Mesenteric fat pad (tissue), 1 donor: ENCODE data around the gene MACO1. TPM values are rescaled to one million over a fixed set of nuclear protein-coding genes. Genes with fewer than 3 reads are reported as not detected.
"Not testable (repeated sequence)": the region's sequence is repeated elsewhere in the genome, so short reads cannot be mapped to it uniquely, and the experiment has no call there.

Experiments used
- DNase-seq: peaks from one replicate; pipeline ENCODE4 v3.0.0-alpha.2; 2020; ENCODE audit warnings: low spot score
- total RNA-seq: library from RNA; stranded (reverse); fragmentation: NEBNext Ultra II Directional; extraction: Animal tissue kit (Norgen Biotek cat#: 25700); gene quantifications from one replicate; pipeline ENCODE4 v1.2.1, GENCODE V29; 2021
- donor health status: DM: yes; HTN: yes; CAD: no.

The MACO1 gene
- total RNA-seq, 1 donor from 2014 or later: 20.1 TPM

GRCh38 chr1:25423206-25423605 lies 7.5 kb upstream of the MACO1 start:
- not testable (repeated sequence) for DNase-seq

DNA sequence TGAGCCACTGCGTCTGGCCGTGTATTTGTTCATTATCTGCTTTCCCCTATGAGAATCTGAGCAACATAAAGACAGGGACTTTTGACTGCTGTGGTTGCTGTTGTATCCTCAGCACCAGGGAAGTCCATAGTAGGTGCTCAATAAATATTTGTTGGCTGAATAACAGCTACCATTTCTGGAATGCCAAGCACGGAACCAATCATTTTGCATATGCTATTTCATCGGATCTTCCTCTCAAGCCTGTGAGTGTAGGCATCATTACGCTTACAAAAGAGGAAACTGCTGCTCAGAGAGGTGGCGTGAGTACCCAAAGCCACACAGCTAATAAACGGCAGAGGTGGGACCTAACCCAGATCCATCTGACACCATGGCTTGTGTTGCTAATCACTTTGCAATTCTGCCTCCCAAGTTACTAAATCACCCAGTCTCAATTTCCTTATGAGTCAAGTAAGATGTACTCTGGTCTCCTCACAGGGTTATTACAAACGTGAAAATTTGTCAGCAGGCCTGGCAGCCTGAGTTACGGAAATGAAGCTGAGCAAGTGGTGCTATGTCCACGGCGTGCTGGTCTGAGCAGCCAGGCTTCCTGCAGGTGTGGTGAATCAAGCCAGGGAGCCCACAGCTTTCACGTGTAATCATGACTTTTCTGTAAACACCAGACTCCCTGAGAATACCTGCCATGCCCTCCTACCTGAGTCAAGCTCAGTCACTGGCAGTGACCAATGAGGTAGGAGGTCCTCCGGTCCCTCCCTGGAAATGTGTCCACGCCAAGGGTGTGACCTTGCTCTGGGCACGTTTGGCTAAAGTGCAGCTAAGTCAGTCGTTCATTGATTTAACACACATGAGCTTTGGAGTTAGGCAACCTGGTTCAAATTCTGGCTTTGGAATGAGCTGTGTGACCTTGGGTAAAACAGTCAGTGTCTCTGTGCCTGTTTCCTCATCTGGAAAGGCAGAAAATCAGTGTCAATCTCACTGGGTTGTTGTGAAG lies 5.3 kb upstream of the MACO1 start:
- no peak for DNase-seq

DNA sequence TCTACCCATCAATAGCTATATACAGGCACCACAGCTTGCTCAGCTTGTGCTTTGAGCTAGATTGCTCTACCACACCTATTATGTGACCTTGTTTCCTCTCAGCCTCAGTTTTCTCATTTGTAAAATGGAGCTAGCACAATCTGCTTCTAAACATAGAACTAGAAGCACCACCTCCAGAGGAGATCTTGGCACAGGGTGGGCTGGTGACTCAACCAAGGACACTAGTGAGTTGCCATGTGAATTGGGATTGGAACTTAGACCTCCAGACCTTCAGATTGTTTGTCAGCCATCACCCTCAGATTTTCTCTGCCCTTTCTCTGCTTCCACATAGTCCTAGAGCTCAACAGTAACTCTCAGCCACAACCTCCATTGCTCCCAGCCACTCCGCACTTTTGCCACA lies 3.0 kb upstream of the MACO1 start:
- no peak for DNase-seq

GRCh38 chr1:25428475-25429166 lies 2.1 kb upstream of the MACO1 start:
- DNase-seq: no peak

GRCh38 chr1:25430967-25431881 lies 527 bp downstream of the MACO1 start:
- DNase-seq: no peak

- DNase-seq: no peak
Measured at GRCh38 chr1:25431955-25432719, 1.4 kb downstream of the MACO1 start.

- DNase-seq: no peak
Measured at GRCh38 chr1:25432749-25433388, 2.2 kb downstream of the MACO1 start.

DNA sequence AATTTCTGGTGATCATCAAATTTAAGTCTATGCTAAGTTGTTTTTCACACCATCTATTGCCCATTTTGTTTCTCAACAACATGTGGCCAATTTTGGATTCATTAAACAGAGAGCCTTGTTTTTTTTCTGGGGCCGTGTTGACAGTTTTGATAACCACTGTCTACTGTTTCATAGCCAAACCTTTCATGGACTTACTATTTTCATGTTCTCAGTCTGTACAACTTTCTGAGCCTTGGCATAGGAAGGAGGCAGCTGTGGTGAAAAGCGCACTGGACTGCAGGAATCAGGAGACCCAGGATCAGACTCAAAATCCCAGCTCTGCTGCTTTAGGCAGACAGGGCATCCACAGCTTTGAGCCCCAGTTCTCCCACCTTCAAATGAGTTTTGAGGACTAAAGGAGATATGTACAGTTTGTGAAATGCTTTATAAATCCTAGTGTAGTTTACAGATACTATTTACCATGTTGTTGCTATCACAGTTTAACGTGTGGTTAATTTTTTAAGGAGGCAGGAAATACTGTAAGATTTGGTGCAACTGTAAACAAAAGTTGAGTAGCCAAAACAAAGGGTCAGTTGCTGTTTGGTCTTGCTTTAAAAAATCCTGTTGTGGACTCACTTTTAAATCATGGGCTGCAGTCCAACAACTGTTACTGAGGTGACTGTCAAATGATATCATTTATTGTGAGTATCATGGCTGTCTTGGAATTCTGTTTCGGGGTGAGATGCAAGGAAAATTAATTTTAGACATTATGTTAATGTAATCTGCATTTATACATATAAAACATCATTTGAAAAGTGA lies 2.9 kb downstream of the MACO1 start:
- DNase-seq: no peak

DNA sequence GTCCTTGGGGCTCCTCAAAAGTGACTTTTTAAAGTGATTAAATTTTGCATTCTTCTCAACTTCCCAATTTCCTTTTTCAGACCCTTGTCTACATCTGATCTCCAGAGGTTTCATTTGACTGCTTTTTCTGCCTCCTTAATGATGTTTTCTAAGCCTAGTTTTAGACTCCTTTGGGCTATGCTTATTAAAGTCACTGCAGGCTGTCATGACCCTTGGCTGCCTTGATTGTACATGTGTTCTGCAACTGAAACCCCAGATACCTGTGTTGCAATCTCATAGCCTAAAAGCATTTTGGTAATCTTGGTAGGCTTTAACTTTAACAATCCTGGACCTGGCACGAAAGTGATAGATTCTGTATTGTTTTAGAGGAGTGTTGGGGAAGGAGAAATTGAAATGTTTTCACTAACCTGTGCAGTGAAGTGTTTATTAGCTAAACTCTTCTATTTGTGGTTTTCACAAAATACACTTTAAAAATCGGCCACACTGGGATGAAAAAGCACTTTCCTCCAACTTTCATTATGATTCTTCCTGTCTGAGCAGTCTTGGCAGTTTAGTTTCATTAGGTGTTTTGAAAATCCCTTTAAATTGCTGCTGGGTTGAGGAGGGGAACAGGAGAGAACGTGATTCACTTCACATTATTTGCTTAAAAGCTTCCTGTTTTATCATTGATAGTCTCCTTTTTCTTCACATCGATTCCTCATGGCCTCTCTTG lies 4.9 kb downstream of the MACO1 start:
- DNase-seq: no peak

- DNase-seq: no peak
Measured at GRCh38 chr1:25437672-25438071, 7.0 kb downstream of the MACO1 start.

- no peak for DNase-seq
Measured at GRCh38 chr1:25439287-25439686, 8.6 kb downstream of the MACO1 start.

DNA sequence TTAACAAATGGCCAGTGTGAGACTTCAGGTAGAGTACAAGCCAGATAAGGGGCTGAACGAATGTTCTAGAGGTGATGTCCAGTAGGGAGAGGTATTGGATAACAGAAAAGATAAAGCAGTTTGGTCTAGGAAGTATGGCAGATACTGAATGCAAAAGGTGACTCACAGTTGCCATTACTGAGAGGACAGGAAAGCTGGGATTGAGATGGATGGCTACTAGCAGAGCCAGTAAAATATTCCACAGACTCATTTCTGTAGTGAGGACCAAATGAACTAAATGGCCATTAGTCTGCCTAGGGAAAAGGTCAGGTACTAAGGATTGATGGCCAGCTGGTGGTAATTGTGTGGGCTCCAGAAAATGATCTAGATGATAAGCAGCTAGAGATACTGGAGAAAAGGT lies 11.5 kb downstream of the MACO1 start:
- no peak for DNase-seq

DNA sequence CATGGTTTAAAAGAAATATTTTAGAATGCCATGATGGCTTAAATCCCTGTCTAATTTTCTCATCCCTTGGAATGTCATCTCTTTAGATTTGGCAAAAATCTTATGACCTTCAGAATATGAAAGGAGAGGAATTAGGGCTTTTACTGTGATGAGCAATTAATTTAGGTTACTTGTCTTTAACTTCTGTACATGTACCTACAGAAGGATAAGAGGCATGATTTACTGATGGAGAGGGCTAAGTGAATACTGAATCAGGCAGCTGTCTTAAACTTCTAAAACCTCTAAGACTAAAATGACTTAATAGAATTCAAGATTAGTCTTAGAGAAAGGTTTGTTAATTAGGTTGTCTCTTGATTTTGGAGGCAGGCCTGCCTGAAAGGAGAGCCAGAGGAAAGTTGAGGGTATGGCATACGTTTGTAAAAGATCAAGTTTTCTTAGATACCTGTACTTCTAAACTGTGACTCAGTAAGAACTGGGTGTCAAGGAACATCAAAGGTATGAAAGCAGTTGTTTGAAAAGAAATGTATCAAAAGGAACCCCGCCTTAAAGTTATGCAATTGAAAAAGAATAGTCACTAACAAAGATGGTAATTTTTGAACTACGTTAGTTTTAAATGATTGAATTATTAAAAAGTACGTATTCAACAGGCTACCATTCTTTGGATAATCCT lies 12.5 kb downstream of the MACO1 start:
- DNase-seq: no peak

- not testable (repeated sequence) for DNase-seq
Measured at GRCh38 chr1:25444604-25445003, 13.9 kb downstream of the MACO1 start.

GRCh38 chr1:25445993-25446538 lies 15.4 kb downstream of the MACO1 start:
- DNase-seq: no peak

- DNase-seq: no peak
Measured at GRCh38 chr1:25447547-25447946, 16.9 kb downstream of the MACO1 start.

GRCh38 chr1:25450891-25451290 lies 20.2 kb downstream of the MACO1 start:
- no peak for DNase-seq

DNA sequence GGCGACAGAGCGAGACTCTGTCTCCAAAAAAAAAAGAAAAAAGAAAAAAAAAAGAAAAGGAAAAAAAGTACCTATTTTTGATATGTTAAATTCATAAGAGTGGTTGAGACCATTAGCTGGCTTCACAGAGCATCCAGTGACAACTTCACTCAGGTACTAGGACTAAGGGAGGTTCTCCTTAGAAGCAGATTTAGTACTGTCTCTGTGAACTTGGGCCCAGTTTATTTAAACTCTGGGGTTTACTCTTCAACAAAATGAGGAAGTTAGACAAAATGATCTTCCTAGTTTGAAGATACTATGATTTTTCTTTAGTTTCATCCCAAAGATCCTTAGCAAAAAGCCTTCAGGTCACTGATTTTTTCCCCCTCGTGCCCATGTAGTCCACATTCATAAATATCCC lies 21.2 kb downstream of the MACO1 start:
- DNase-seq: no peak
